CD4-positive, alpha-beta T cell treated with Interleukin-4 for 1 hour (primary cell): Measurements from ENCODE around the gene GPR65.

ENCODE experiments used
- DNase-seq, 2 donors: peaks; one replicate each; pipeline ENCODE4 v3.0.0-alpha.2; 2020 to 2022

The GPR65 gene

GRCh38 chr14:88005050-88005481 is at the start of gene GPR65:
Gene GPR65, plus strand, starts transcription at chr14:88005135. Its CDS starts 5,713 bp downstream, at chr14:88010848.
- peak; percentile 69 to 85 for DNase-seq

DNA sequence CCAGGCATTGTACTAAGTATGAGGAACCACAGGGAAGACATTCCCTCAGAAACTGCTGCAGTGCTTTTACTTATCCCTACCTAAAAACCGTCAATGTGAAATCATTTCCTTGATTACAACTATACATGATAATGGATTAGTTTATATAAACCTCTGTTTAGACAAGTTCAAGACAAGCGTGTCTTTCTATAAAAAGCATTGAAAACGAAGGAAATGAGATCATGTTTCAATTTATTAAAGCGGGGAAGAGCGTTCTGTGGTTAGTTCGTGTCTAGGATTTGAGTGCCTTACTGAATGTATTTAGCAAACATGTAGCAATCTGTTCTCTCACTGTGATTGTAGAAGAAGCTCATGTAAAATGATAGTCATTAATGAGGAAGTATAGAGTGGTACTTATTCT is 49.4 kb upstream of the GPR65 start:
- no peak for DNase-seq

DNA sequence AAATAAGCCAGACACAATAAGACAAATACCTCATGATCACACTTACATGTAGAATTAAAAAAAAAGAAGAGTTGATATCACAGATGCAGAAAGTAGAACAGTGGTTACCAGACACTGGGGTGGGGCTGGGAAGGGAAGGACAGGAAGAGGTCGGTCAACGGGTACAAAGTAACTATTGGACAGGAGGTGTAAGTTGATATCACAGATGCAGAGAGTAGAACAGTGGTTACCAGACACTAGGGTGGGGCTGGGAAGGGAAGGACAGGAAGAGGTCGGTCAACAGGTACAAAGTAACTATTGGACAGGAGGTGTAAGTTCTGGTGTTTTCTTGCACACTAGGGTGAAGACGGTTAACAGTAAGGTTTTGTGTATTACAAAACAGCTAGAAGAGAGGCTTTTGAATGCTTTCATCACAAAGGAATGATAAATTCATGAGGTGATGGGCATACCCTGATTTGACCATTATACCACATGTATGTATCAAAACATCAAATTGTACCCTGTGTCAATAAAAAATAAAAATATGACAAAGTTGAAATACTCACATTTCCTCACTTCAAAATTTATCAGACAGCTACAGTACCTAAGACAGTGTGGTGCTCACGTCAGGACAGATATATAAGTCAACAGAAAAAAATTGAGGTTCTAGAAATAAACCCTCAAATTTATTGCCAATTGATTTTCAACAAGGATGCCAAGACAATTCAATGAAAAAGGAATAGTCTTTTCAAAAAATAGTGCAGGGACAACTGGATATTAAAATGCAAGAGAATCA is 44.7 kb upstream of the GPR65 start:
- peak; percentile 43 to 62 for DNase-seq

DNA sequence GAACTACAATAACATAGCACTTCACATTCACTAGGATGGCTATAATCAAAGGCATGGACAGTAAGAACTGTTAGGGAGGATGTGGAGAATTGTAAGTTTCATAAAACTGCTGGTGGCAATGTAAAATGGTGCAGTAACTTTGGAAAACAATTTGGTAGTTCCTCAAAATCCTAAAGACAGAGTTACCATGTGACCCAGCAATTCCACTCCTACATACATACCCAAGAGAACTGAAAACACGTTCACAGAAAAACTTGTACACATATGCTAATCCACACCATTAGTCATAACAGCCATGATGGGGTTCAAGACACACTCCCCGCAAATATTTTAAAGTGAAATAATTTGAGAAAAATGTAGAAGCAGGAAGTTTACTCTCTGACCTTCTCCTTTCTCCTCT is 43.7 kb upstream of the GPR65 start:
- DNase-seq: no peak

DNA sequence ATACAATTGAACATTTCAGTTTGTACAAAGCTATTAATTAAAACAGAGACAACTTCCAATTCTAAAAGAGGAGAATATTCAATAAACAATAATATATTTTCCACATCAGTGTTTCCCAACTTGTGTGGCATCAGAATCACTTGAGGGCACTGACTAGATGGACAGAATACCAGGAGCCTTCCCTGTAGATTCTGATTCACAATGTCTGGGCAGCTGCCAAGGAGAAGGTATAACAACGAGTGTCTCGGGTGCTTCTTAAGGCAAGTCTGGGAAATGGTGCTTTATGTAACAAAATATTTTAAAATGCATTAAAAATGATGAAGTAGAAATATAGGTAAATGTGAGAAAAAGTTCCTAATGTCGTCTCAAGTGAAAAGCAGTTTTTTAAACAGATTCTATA is 38.1 kb upstream of the GPR65 start:
- DNase-seq: no peak

DNA sequence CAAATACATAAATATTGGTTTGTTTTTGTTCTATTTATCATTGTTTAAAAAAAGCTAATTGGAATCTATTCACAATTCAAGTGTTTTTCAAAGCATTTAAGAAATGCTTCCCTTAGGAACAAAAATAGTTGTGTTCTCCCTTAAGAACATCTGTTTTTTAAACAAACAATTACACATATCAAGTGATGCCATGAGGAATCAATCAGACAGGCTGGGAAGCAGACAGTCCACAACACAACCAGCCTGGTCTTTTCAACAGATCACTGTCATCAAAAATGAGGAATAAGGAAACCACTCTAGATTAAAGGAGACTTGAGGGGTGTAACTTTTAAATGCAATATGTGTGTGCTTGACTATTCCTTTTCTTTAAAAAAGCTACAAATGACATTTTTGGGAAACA is 37.4 kb upstream of the GPR65 start:
- DNase-seq: no peak

GRCh38 chr14:87971010-87971409 is 33.9 kb upstream of the GPR65 start:
- no peak for DNase-seq

- no peak for DNase-seq
These were observed 29.3 kb upstream of the GPR65 start for GRCh38 chr14:87975636-87976035.

- no peak for DNase-seq
These were observed 25.2 kb upstream of the GPR65 start for GRCh38 chr14:87979689-87980088.

- no peak for DNase-seq
These were observed 15.5 kb upstream of the GPR65 start for GRCh38 chr14:87989221-87989955.

DNA sequence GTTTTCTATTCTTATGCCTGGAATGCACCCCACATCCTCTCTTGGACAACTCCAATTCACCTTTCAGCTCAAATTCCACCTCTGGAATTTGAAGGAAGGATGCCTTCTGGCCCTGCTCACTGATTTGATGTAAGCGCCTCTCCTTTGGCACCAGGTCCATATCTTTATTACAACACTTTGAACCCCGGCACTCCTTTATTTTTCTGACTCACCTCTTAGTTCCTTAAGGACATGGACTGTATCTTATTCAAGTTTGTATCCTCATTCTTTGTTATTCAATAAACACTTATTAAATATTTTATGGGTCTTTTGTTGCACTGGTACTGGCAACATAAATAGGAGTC is 15.0 kb upstream of the GPR65 start:
- no peak for DNase-seq

- no peak for DNase-seq
These were observed 14.3 kb upstream of the GPR65 start for GRCh38 chr14:87990682-87991081.

DNA sequence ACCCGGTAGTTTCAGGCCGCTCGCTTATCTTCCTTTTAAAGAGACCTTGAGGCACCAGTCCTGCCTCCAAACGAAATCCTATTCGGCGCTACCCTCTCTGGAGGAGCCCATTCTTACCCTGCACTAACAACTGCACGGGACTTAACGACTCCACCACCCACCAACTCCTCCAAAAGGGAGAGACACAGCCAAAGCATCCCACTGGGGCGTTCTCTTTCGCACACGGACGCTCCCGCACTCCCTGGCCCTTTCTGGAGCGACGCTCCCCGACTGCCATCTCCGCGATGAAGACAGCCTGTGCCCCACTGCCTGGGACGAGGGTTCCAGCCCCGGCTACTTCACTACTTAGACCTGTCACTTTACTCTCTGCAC is 12.6 kb upstream of the GPR65 start:
- no peak for DNase-seq

DNA sequence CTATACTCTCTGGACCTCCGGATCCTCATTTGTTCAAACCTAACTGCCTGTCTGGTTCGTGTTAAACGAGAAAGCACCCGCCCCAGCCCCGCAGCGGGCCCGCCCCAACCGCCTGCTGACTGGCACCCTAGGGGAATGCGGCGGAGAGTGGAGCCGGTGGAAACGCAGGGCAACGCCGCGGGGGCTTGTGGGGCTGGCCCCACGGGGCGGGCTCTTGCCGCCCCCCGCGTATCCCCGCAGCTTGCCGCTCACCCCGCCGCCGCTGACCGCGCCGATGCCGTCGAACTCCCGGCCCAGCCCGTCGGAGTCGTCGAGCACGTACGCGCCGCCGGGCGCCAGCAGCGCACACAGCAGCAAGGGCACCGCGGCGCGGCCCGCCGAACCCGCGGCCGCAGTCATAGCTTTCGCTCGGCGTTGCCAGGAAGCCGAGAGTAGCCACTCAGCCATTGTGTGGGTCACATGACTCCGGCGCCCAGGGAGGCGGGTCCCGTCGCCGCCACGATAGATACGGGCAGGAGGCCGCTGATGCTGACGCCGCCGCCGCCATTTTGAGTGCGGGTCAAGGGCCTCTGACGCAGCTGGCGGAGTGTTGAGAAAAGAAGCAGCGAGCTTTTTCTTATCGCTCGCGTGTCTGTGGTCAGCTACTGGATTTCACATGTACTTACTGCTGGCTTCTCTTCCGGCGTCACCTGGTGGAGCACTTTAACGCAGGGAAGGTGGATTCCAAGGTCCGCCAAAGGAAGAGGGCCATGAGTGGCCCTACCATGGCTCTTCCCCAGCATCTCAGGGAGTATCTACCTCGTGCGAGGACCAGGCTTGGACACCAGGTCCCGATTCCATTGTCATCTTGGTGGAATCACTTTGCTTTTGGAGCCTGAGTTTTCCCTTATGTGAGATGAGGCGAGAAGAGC is 12.0 kb upstream of the GPR65 start, which contains the start of gene GALC:
Gene GALC (minus strand): TSS at position 465 of the 911 bp plus-strand sequence. CDS start 18 bp downstream, at position 447.
- peak; percentile 97 for DNase-seq

DNA sequence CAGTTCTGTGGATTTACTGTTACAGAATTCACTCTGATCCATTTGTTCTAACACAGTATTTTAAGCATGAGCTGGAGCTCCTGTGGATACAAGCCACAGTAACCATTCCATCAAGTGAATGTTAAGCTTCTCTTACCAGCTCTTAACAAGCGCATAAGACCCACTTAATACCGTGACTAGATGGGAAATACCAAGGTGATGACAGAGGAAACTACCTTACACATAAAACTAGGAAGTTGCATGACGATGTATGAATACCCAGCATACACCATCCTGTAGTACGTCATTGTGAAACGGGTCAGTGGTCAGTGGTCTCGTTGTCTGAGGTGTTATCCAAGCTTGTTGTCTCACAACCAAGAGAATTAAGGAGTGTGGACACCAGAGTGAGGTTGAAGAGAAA is 10.0 kb upstream of the GPR65 start:
- peak; percentile 75 for DNase-seq

DNA sequence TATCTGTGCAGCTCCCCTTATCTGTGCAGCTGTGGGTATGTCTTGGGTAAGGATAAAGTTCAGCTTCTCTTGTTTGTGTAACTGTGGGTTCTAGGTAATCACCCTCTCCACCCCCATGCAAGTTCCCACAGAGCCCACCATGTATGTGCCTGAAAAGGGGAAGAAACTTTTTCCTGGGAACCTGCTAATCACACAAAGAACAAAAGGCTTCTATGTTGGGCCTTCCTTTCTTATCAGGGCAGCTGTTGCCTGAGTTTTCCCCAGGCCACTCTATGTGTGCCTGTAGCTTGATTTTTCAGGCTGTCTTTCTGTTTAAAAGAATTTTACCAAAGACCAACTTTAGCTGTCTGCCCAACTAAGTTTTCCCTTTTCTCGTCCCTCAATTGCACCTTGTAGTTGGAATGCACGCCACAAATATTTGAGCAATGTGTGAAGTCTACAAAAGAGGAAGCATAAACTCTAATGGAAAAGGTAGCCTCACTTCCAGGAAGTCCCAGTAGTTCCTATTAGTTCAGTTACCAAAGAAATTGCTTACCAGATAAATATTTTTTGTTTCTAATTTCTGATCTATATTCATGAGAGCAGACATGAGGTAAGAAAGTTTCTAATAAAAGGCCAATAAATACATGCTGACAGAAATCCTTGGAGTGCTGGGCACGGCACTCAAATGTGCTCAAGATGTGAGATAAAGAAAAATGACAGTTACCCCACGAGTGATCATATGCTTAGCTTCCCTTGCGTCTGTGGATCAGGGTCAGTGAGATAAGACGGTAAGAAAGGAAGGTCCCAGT is 9.2 kb upstream of the GPR65 start:
- DNase-seq: peak in 1 of 2 donors; percentile 41

GRCh38 chr14:87996291-87996592 is 8.7 kb upstream of the GPR65 start:
- DNase-seq: no peak

DNA sequence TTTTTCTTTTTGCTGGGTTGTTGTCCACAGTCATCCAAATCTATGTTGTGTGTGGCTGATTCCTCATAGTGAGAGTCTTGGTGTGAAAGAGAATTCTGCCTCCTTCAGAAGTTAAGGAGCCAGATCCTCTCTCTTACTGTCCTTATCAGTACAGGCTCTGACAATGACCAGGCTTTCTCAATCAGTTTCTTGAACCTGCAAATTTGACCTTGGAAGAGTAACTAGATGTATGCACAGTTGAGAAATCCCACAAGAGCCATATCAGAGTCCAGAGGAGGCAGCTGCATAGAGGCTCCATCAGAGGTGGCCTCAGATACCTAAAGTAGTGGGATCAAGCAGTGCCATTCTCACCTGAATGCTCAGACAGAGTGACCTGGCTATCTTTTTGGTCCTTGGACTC is 6.5 kb upstream of the GPR65 start:
- DNase-seq: no peak

GRCh38 chr14:87999277-87999676 is 5.7 kb upstream of the GPR65 start:
- no peak for DNase-seq

GRCh38 chr14:88002421-88003075 is 2.4 kb upstream of the GPR65 start:
- DNase-seq: peak in 1 of 2 donors; percentile 50

GRCh38 chr14:88003425-88003824 is 1.5 kb upstream of the GPR65 start:
- DNase-seq: no peak

GRCh38 chr14:88004506-88005036 is 364 bp upstream of the GPR65 start:
- DNase-seq: no peak
